SKM-1 treated with dmso at 0.1 percent for 144 hours (cell line): ENCODE data around the gene PDE3B.
"Not testable (repeated sequence)": the region's sequence is repeated elsewhere in the genome, so short reads cannot be mapped to it uniquely, and the experiment has no call there.

Experiments used
- DNase-seq: peaks from one replicate; lab custom pipeline; 2025; ENCODE audit not compliant: unreplicated experiment; lab: John Stamatoyannopoulos, UW

Gene PDE3B

DNA sequence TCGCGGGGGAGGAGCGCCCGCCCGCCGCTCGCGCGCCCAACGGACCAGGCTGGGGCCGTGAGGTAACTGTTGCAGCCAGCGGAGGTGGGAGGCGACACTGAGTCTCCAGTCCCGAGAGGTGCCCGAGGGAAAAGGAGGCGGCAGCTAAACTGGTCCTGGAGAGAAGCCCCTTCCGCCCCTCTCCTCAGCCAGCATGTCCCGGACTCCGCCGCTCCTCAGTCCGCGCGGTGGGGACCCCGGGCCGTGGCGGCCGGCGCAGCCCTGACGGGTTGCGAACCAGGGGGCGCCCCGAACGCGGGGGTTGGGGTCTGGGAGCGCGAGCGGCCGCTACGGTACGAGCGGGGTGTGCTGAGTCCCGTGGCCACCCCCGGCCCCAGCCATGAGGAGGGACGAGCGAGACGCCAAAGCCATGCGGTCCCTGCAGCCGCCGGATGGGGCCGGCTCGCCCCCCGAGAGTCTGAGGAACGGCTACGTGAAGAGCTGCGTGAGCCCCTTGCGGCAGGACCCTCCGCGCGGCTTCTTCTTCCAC lies at the start of gene PDE3B:
Gene PDE3B, plus strand, starts transcription at position 108 of the 529 bp plus-strand sequence. Its CDS starts 272 bp downstream, at position 380.
- peak; percentile 74 for DNase-seq

DNA sequence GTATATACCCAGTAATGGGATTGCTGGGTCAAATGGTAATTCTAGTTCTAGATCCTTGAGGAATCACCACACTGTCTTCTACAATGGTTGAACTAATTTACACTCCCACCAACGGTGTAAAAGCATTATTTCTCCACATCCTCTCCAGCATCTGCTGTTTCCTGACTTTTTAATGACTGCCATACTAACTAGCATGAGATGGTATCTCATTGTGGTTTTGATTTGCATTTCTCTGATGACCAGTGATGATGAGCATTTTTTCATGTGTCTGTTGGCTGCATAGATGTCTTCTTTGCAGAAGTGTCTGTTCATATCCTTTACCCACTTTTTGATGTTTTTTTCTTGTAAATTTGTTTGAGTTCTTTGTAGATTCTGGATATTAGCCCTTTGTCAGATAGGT lies 48.3 kb upstream of the PDE3B start:
- not testable (repeated sequence) for DNase-seq

DNA sequence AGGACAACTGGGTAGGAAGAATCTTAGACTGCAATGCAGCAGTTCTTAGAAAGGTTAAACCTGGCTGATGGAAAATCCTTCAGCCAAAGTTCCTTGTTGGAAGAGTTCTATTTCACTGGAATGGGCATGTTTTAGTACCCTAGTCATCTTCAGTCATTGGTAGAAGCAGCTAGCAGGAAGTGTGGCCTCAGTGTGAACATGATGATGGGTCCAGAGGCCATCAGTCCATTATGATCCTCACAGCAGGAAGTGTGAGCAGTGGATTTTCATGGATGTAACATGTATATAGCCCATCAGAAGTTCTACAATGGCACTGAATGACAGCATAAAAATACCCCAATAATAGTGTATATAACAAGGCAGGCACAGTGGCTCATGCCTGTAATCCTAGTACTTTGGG lies 35.9 kb upstream of the PDE3B start:
- no peak for DNase-seq

DNA sequence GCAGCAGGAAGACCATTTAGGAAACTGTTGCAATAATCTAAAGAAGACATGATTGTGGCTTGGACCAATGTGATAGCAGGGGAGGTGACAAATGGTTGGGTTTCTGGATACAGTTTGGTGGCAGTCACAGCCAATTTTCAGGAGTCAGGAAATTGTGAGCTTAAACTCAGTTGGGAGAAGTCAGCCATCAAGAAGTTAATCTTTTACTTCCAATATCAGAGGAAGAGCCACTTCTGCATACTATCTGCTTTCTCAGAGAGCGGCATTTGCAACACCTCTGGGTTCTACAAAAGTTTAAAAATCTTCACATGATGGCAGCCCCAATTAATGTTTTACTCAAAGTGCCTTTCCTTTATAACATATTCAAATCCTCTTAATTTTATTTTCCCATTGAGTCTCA lies 33.7 kb upstream of the PDE3B start:
- DNase-seq, result no peak

DNA sequence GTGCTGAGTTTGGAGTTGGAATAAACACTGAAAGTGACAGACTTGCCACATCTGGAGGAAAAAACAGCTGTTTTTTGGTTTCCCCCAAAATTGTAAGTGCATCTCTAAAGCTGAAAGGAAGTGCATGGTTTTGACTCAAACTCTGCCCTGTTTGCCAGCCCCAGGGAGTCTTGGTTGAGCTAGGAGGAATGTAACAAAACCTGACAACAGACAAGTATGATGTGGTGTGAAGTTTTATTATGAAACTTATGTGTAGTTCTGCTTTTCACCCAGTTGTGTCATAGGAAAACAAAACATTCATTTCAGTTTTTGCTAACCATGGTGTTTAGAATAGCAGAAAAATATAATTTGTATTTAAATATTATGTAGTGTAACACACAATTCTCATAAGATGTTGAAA lies 31.7 kb upstream of the PDE3B start:
- DNase-seq, result peak; percentile 58

DNA sequence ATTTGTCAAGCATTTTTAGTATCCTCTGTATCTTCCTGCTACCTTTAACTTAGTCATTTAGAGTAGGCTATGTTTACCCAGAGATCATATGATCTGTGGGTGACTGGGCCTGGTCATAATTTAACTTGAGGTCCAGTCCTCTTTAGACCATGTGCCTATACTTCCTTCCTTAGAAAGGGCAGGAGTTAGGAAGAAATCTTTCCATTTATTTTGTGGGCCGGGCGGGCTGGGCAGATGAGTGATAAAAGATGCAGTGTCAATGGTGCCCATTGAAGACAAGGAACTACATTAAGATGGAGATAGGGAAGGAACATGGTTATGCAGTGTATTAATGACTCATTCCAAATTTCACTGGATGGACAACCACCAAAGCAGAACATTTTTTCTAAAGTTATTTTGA lies 30.9 kb upstream of the PDE3B start:
- no peak for DNase-seq

DNA sequence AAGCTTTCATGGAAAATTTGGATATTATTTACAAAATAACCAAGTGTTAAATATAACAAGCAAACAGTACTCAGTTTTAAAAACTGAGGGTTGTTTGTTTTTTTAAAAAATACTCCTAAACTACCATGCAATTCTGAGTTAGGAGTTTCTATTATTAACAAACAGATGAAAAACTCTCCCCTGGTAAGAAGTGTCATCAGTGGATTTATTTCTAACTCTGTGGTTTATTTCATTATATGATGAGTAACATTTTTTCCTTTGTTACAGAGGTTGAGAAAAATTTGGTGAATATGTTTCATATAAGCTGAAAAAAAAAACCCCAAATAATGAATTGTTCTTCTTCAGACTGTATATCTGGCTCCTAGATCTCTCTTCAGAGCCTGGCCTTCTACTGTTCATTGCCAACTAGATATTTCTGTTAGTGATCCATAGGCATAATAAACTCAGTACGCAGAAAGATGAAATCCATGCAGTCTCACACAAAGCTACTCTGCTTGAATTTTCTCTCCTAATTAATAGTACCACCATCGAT lies 29.4 kb upstream of the PDE3B start:
- no peak for DNase-seq

DNA sequence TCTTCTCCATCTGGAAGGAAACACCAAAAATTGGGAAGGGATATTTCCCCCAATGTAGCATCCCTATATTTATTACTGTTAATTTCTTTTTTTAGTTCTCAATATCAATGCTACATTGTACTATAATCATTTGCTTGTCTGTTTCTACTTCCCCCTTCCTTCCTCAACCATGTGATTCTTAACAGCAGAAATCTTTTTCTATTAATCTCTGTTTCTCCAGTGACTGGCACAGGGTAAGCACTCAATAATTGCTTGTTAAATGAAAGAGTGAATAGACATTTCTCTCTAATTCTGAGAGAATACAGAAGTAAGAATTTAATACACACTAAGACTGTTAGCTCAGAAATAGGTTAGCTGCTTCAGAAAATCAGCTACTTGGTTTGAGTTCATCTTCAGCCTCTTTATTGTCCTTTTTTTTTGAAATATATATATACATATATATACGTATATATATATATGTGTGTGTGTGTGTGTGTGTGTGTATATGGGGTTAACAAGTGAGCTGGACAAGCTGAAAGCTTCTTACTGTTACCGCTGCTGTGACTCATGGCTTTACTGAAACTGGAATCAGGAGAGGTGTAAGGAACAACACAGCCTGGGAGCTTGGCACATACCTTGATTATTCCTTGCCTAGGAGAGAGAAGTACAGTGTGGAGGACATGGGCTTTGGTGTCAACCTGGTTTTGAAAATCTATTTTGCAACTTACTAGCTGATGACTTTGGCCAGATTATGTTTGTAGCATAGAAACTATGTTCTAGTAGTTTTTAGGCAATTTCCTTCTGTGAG lies 26.2 kb upstream of the PDE3B start:
- no peak for DNase-seq

DNA sequence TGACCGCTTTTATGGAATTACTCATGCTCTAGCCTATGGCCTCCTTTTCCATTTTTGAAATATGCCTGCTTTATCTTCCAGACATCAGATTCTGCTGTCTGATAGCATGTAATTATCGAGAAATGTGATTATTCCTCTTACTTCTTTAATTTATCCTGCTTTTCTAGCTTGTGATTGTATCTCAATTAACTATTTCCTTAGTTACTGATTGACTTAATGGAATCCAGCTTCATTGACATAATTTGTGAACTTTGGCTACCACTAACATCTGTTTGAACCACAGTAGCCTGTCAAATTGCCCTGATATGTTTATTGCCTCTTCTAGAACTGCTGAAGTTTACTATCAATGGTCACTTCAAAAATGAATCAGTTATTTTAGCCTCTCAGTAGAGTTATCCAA lies 25.5 kb upstream of the PDE3B start:
- DNase-seq, result no peak

DNA sequence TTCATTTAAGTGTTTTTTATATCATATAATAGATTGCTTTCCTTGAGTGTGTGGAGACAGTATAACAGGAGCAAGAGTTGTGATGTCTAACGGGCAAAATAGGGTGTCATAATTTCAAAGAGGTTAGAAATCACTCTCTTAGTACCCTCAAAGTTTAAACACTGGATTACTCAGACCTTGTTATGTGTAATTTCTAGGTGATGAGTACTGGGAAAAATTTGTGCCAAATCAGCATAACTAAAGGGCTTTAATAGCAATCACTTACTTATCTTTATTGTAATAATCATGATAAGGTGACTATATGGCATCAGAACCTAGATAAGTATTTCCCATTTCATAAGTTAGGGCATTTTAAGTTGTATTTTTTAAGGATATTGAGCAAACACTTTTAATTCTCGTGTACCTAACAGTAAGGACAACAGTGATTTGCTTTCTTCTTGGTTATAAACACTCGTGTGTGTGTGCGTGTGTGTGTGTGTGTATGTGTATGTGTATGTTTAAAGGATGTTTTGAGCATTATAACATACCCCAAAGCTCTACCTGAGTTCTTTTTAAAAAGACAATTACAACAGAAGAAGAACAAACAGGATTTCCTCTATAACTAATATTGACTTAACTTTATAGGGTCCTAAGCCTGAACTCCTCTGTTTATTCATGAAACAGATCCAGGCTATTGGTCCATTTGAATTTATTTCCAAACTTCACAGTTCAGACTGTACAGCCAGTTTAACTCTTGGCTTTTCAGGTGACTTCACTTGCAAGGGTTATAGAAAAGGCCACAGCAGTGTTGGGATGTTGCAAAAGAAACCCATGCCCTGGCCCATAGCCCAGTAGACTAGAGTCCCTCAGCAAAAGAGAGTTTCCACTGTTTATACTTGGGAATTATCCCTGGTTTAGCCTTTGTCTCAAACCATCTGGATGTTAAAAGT lies 23.7 kb upstream of the PDE3B start:
- DNase-seq, result no peak

DNA sequence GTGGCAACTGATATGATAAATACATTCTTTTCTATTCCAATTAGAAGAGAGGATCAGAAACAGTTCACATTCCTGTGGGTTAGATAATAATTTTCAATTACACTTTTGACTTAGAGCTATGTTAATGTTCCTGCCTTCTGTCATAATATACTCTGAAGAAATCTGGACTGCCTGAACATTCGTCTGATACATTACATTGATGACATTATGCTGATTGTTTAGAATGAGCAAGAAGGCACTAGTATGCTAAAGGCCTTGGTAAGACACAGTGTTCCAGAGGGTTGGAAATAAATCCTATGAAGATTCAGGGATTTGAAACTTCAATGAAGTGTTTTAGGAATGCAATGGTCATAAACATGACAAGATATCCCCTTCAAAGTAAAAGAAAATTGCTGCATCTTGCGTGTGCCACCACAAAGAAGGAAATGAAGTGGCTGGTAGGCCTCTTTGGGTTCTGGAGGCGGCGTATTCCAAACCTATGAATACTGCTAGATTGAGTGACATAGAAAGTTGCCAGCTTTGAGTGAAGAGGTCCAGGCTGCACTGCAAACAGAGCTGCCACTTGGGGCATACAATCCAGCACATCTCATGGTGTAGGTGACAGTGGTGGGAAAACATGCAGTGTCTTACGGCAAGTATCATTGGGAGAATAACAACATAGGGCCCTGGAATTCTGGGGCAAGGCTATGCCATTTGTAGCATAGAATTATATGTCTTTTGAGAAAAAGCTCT lies 21.2 kb upstream of the PDE3B start:
- no peak for DNase-seq

DNA sequence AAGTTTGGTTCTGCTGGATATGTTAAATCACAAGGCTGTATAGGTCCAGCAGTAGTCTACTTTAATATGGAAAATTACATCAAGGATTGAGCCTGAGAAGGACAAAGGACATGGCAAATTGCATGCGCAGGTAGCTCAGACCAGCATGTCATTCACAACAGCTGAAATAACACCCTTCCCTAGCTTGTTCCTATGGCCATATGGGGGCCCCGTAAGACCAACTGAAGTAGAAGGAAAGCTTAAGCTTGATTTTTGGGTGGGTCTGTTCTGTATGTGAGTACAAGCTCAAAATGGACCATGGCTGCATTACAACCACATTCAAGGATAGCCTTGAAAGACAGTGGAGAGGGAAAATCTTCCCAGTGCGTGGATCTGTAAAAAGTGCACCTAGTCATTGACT lies 20.6 kb upstream of the PDE3B start:
- no peak for DNase-seq

DNA sequence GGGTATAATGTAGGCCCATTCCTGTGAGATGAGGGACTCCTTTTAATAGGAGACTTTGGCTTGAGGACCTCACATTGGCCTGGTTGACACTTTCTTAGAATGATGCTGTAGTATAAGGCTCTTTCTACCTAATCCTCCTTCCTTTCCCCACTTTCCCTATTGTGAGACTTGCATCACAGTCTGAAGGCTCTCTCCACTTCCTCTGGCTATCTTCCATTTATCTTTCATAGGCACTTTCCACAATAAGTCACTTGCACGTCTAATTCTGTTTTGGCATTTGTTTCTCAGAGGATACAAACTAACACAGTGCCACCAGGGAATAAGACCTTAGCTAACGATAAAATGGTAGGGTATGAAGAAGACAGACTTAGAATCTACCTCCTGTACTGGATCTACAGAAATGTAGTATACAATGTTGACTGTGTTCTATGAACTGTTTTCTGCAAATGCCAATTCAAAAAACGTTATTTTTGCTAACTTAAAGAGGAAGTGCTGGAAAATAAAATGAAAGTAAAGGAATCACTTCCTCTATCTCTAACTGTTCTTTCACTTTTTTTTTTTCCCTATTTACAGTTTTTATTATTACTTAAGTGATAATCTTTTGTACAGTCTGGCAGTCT lies 17.9 kb upstream of the PDE3B start:
- DNase-seq, result peak; percentile 55

DNA sequence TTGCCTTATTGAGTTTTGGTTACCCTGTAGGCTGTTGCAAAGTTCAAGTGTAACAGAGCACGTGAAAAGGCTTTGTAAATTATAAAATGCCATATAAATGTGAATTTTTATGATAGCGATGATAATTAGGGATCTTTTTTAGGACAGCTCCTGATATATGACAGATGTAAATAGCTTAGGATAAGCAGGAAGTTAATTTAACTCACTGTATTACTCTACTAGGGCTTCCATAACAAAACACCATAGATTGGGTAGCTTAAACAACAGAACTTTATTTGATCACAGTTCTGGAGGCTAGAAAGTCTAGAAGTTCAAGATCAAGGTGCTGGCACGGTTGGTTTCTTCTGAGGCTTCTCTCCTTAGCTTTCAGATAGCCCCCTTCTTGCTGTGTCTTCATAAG lies 17.0 kb upstream of the PDE3B start:
- no peak for DNase-seq

DNA sequence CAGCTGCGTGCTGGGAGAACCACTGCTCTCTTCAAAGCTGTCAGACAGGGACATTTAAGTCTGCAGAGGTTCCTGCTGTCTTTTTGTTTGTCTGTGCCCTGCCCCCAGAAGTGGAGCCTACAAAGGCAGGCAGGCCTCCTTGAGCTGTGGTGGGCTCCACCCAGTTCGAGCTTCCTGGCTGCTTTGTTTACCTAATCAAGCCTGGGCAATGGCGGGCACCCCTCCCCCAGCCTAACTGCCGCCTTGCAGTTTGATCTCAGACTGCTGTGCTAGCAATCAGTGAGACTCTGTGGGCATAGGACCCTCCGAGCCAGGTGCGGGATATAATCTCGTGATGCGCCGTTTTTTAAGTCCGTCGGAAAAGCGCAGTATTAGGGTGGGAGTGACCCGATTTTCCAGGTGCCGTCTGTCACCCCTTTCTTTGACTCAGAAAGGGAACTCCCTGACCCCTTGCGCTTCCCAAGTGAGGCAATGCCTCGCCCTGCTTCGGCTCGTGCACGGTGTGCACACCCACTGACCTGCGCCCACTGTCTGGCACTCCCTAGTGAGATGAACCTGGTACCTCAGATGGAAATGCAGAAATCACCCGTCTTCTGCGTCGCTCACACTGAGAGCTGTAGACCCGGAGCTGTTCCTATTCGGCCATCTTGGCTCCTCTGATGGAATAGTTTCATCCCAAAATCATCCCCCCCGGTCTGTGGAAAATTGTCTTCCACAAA lies 9.9 kb upstream of the PDE3B start:
- DNase-seq, result not testable (repeated sequence)

DNA sequence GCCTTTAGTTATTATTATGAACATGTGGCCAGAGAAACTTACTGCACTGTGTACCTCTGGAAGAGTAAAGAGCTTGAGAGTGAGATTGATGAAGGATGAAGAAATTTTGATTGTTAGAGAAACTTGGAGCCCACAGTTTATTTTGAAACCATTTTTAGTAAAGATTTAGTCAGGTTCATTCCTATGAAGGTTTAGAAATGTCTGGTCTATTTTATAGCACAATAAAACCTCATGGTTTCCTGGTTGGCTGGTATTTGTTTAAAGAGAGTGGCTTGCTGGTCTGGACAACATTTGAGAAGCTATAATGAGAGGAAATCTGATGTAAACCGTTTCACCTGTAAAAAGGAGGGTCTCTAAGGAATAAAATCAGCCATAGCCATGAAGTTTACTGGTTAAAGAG lies 8.8 kb upstream of the PDE3B start:
- DNase-seq, result no peak

DNA sequence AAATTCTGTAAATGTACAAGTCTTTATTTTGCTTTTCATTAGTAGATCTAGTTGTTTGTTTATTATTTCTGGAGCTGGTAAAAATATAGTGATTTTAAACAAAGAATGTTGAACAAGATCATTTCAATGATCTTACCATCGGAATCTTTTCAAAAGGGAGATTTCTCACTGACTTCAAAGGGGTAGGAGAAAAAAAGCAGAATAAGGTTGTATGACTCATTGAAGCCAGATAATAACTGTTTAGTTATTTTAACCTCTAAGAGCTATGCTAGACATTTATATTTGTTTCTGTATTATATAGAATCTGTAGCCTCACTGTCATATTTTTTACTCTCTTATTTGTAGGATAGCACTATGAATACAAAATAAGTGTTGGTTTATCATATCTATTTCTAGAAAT lies 8.1 kb upstream of the PDE3B start:
- DNase-seq, result no peak

DNA sequence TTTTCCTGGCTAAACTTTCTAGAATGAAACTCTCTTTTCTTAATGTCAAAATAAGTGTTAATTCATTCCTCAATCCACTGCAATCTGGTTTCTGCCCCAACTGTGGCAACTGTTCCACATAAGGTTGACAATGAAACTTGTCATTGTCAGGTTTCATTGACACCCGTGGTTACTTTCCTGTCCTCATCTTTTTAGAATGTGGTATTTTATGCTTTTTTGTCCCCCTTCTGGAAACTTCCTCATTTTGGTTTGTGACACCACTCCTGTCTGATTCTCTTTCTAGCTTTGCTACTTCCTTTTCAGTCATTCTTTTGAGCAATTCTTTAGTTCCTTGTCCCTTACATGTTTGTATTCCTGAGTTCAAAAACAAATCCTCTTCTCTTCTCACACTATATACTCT lies 7.5 kb upstream of the PDE3B start:
- DNase-seq, result peak; percentile 96

DNA sequence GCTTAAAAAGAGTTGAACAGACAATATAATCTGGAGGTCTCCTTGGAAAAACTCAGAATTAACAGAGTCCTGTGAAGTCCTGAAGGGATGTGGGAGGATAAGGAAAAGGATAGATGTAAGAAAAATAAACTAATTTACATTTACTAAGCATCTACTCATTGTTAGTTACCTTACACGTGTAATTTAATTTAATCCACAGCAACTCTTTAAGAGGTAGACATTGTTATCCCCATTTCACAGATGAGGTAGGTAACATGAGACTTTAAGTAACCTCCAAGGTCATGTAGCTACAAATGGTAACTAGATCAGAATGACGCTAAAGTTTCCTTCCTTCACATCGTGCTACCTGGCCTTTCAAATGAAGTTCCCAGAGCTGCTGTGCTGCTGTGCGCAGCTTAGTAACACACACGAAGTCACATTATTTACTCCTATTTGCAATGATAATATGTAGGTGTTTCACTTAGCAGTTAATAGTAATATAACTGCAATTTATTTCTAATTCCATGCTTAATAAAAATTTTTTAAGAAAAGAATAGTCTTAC lies 5.7 kb upstream of the PDE3B start:
- no peak for DNase-seq

DNA sequence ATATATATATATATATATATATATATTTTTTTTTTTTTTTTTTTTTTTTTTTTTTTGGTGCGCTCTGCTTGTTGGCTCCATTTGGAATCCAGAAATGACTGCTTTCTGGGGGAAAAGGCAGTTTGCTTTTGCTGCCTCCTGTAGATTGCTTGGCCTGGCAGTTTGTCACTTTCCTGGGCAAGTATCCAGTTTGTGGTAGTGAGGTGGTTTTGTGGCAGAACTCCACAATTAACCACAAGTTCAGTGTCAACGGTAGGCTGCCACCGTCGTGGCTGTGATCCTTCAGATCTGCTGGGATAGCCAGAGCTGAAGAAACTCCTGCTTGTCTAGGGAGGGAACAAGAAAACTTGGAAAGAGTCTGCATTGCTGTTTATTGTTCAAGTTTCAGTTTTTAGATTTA lies 5.0 kb upstream of the PDE3B start:
- peak; percentile 31 for DNase-seq
